Testis (tissue), 2 donors: ENCODE results near the gene DDN.

Experiments
- CTCF ChIP-seq, 3 experiments: fragments of 450-650 bp in 2 of 3; fragments of 200-600 bp in 1 of 3; sonication (generic) in 1 of 3; IDR thresholded peaks; one replicate each; pipeline ENCODE4 v1.5.1; 2016 to 2019; ENCODE audit warnings: antibody characterized with exemption in 3 of 3, mild to moderate bottlenecking in 2 of 3, moderate library complexity in 1 of 3
- POLR2A ChIP-seq: fragments of 450-650 bp; IDR thresholded peaks from one replicate; pipeline ENCODE4 v1.6.1; 2017; ENCODE audit warnings: antibody characterized with exemption, mild to moderate bottlenecking, moderate library complexity

GRCh38 chr12:49024543-49024942 is 25.4 kb upstream of the DDN start:
- no peak for TF ChIP-seq CTCF (IDR thresholded peaks at IDR 0.05)
- no peak for TF ChIP-seq POLR2A
